Stimulated activated CD8-positive, alpha-beta memory T cell treated with anti-CD3 and anti-CD28 coated beads, Interleukin-7, amount 100 ng/mL, for 1 hour (primary cell): ENCODE measurements around the gene CAMKMT.

ENCODE experiments used
- DNase-seq, 2 donors: peaks; one replicate each; pipeline ENCODE4 v3.0.0-alpha.2; 2020; ENCODE audit warnings: low read depth in 2 of 2

Gene CAMKMT

DNA sequence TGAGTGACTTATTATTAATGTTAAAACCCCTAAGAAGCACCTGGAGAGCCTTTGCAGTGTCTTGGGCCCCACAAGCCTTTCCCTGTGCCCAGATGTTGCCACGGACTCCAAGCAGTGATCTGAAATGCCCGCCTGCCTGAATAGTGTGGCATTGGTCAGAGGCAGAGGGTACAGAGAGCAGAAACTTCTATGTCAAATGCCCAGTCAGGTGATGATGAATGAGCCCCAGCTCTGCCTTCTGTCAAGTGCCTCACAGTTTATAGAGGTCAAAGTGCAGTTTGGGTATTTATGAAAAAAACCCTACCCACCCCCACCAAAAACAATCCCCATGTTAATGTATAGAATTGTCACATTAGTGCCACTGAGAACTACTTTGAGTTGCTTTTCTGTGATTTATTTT lies 409.8 kb downstream of the CAMKMT start:
- DNase-seq = no peak

DNA sequence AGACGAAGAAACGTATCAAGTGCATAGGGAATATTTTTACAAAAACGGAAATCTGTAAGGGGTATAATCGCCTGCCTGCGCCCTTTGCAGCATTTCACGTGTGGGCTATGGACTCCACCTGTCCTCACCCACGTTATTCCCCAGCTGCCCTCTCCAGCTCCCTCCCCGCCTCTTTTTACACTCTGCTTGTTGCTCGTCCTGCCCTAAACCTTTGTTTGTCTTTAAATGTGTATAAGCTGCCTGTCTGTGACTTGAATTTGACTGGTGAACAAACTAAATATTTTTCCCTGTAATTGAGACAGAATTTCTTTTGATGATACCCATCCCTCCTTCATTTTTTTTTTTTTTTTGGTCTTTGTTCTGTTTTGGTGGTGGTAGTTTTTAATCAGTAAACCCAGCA lies 410.4 kb downstream of the CAMKMT start:
- no peak for DNase-seq

- DNase-seq = no peak
Observed at GRCh38 chr2:44772669-44773378, 411.1 kb downstream of the CAMKMT start.

DNA sequence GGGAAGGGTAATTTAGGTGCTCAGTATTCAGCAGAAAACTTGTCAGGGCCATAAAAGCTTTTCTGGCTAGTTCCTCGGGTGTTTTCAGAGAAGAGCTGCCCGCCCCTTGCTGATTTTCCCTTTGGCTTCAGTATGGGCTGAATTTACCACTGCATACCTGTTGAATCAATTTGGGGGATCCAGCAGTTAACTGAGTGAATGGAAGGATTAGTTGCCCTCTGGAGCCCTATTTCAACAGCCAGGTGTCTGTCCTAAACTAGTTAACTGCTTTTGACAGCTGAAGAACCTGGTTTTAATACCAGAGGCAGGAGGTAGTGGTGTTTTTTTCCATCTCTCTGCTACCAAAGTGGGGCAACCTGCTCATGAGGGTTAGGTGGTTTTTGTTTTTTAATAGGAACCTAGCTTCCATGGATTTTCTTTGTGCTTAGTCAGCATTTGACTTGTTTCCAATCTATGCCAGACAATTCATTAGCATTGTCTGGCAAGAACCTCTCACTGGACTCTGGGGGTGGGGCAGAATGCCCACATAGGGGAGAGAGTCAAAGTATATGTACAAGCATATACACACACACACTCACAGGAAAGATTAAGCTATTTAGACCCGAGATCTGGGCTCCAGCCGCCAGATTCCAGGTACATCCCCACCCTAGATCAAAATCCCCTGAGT lies 413.2 kb downstream of the CAMKMT start:
- DNase-seq = no peak

DNA sequence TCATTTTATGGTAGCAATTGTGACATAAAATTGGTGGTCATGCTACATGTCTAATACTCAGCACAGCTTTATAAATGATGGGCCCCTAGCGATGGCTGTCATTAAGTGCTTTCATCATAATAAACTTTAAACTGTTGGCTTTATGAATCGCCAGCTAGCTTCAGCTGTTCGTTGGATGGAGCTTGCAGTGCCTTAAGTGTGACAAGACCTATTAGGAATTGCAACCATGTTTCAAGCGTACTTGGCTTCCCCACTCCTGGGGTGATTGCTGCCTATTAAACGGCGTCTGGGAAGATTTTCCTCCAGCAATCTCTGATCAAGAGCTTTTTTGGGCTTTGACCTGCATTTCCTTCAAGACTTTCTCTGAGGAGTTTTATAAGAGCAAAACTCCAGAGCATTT lies 415.3 kb downstream of the CAMKMT start:
- DNase-seq = no peak

- no peak for DNase-seq
Observed at GRCh38 chr2:44777537-44777936, 415.8 kb downstream of the CAMKMT start.

- no peak for DNase-seq
Observed at GRCh38 chr2:44778221-44778654, 416.5 kb downstream of the CAMKMT start.

DNA sequence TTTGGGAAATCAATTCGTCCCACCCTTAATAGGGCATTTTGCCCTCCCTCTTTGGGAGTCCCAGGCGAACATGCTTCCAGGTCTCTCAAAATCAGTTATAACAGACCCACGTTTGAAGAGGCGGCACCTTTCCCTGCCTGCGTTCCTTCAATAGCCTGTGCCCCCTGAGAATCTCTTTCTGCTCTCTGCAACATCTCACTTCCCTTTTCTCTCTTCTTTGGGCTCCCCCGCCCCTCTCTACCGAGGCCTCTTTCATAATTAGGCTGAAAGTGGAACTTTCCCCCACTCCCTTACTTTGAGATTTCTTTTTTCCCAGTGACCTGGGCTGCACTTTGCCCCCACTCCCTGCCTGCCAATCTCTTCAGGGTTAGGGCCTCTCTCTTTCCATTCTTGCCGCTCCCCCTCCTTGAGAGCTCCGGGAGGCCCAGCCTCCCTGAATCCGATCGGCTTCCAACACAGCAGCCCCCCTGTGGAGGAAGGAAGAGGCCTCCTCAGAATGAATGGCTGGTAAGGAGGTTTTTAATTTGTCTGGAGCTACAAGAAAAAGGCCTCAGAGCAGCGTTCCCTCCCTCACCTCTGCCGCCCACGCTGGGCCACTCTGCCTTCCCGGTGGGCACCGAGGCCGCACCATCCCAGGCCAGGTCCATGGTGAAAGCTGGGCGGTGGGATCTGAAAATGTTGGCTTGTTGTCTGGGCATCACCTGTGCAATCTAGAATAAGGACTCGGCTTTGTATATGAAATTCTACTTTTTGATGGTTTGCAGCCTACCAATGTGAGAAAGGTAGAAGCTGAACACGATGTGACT lies 417.1 kb downstream of the CAMKMT start:
- DNase-seq = no peak

DNA sequence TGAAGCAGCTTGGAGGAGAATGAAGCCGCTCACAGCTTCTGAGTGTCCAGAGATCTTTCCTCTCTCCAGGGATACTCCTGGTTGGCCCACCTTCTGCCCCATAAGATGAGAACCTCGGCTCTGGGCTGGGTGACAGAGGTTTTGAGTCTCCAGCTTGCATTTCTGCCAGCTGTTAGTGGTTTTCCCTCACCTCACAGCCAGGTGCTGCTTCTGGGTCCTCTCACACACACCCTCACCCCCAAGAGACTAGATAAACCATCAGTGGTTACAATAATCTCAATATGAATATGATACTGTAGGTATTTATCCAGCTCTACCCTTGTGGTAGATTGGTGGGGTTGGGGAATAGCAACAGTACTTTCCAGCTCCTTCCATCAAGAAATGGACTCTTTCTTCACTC lies 418.0 kb downstream of the CAMKMT start:
- DNase-seq = no peak

GRCh38 chr2:44780406-44780805 lies 418.7 kb downstream of the CAMKMT start:
- DNase-seq = no peak

DNA sequence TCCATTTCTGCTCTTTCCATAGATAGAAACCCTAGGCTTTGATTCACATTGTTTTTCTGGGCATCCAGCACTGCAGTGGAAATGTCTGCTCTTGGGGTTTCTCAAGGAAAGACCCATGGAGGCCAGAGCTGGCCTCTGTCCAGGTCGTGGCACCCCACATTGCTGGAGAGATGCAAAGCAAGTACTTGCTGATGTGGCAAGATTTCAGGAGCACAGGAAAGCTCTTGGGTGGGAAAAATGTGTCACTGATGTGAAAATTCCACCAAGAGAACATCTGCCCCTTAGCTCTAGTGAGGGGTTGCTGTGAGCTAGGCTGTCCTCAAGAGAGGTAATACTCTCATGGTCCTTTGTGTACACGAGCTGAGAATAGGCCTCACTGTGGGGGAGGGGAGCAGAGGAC lies 423.7 kb downstream of the CAMKMT start:
- DNase-seq = no peak

GRCh38 chr2:44786045-44786816 lies 424.5 kb downstream of the CAMKMT start:
- DNase-seq = no peak

GRCh38 chr2:44786817-44787214 lies 425.1 kb downstream of the CAMKMT start:
- no peak for DNase-seq

DNA sequence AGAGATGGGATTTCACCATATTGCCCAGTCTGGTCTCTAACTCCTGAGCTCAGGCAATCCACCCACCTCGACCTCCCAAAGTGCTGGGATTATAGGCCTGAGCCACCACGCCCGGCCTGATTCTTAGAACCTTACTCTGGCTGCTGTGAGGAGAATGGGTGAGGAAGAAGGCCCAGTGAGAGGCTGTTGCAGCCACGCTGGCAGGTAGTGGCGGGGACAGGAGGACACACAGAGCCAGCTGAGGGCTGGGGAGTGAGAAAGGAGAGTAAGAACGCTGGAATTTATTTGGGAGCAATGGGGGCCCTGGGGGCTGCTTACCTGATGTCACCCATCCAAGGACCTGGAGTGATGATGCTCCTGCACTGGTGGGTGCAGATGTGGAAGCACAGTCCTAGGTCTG lies 425.9 kb downstream of the CAMKMT start:
- no peak for DNase-seq

GRCh38 chr2:44789446-44789845 lies 427.7 kb downstream of the CAMKMT start:
- DNase-seq = no peak

DNA sequence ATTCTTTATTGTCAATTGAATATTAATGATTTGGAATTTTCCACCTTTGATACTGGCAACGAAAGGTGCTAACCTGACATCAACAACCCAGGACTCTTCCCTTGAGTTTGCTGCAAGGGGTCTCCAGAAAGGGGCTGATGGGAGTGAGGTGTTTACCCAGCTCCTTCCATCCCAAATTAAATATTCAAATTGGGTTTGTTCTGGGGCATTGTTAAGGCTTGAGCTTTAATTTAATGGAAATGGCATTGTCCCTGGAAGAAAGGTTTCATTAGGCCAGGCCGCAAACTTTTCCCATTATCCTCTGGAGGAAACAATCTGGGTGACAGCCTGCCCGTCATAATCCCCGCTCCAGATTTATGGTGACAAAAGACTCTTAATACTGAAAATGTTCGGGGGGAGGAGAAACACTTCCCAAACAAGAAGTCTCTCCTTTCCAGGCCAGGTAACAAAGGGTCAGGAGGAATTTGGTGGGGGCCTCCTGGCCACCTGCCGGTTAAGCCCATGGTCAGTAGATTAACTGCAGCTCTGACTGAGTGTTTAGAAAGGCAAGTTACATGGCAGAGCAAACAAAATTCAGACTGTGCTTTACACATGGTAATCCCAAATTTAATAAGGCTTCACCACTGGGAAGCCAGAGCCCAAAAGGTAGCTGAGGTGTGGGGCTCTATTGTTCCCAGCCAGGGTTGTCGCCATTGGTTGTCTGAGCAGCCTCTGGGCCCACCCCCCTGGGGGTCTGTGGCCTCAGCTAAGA lies 428.4 kb downstream of the CAMKMT start:
- no peak for DNase-seq

DNA sequence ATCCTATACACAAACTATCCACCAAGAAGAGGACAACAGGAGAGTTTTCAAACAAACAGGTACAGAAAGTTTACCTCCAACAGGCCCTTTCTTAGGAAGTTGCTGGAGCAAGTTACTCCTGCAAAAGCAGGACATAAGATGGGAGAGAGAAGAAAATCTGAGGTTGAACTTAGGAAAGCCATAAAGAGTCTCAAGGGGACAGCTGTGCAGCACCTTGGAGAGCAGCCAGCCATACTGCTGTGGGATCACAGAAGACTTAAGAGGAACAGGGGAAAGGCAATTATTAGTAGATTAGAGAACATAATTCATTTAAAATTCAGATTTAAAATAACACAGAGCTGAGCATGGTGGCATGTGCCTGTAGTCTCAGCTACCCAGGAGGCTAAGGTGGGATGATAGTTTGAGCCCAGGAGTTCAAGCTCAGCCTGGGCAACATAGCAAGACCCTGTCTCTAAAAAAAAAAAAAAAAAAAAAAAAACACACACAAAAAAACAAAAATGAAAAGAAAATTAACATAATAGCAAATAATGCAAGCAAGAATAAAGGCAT lies 431.6 kb downstream of the CAMKMT start:
- no peak for DNase-seq

- DNase-seq = no peak
Observed at GRCh38 chr2:44796771-44797170, 435.0 kb downstream of the CAMKMT start.

DNA sequence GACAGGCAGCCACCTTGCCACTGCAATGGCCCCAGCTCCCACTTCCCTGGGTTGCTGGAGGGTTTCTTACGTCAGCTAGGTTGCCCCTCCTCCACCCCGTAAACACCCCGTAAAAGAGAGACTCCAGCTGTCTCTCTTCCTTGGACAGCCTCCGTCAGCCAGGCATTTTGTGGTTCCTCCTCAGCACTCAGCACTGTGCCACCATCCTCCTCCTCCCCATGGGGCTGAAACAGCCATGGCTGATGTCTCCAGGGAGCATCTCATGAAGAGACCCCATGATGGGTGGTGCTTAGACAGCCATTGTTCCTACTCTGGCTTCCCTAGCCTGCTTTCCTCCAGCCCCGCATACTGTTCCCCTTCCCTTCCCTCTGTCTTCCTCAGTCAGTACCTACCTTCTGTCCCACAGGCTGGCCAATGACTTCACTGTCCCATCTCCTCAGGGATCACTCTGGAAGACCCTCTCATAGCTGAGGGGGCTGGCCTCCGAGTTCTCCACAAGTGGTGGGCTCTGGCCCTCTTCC lies 436.5 kb downstream of the CAMKMT start:
- DNase-seq = no peak

DNA sequence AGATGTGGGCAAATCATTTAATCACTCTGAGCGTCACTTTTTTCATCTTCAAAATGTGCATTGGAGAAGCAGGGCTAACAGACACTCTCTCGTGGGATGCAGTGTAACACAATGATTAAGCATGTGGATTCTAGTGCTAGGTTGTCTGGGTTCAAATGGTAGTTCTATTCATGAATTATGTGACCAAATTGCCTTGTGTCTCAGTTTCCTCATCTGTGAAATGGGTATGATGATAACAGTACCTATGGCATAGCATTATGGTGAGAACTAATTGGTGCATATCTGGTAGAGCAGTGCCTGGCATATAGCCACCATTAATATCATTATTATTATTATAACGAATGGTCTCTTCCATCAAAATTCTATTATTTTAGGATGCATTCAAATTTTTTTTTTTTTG lies 437.4 kb downstream of the CAMKMT start:
- no peak for DNase-seq

GRCh38 chr2:44799754-44800153 lies 438.0 kb downstream of the CAMKMT start:
- DNase-seq = no peak
